GM19099 (cell line): ENCODE measurements around the gene SEPSECS.

ENCODE experiments used
- POLR2A ChIP-seq: IDR thresholded peaks from 3 replicates; pipeline ENCODE4 v1.6.1; 2011; ENCODE audit warnings: low read depth; ENCODE audit not compliant: insufficient read length; ENCODE audit errors: extremely low read depth

Gene SEPSECS

GRCh38 chr4:25165916-25166315 lies 5.7 kb upstream of the SEPSECS start:
- no peak for TF ChIP-seq POLR2A

GRCh38 chr4:25163196-25163595 lies 2.9 kb upstream of the SEPSECS start:
- no peak for TF ChIP-seq POLR2A

GRCh38 chr4:25162566-25162965 lies 2.3 kb upstream of the SEPSECS start:
- TF ChIP-seq POLR2A: no peak

GRCh38 chr4:25161593-25161950 lies 1.3 kb upstream of the SEPSECS start:
- TF ChIP-seq POLR2A: no peak

- no peak for TF ChIP-seq POLR2A
Observed at GRCh38 chr4:25160714-25161592, 704 bp upstream of the SEPSECS start.

- TF ChIP-seq POLR2A: no peak
Observed at GRCh38 chr4:25158817-25159216, 1.4 kb downstream of the SEPSECS start.

GRCh38 chr4:25157081-25157480 lies 3.2 kb downstream of the SEPSECS start:
- no peak for TF ChIP-seq POLR2A

GRCh38 chr4:25155947-25156346 lies 4.3 kb downstream of the SEPSECS start:
- TF ChIP-seq POLR2A: no peak

- TF ChIP-seq POLR2A: no peak
Observed at GRCh38 chr4:25154594-25155265, 5.5 kb downstream of the SEPSECS start.

- no peak for TF ChIP-seq POLR2A
Observed at GRCh38 chr4:25146076-25146475, 14.2 kb downstream of the SEPSECS start.

GRCh38 chr4:25144870-25145481 lies 15.3 kb downstream of the SEPSECS start:
- TF ChIP-seq POLR2A: no peak

- no peak for TF ChIP-seq POLR2A
Observed at GRCh38 chr4:25142468-25142867, 17.8 kb downstream of the SEPSECS start.

- no peak for TF ChIP-seq POLR2A
Observed at GRCh38 chr4:25141592-25141991, 18.7 kb downstream of the SEPSECS start.

- no peak for TF ChIP-seq POLR2A
Observed at GRCh38 chr4:25133132-25133531, 27.1 kb downstream of the SEPSECS start.

- TF ChIP-seq POLR2A: no peak
Observed at GRCh38 chr4:25131926-25132325, 28.3 kb downstream of the SEPSECS start.

GRCh38 chr4:25131381-25131780 lies 28.9 kb downstream of the SEPSECS start:
- no peak for TF ChIP-seq POLR2A

GRCh38 chr4:25129917-25130316 lies 30.3 kb downstream of the SEPSECS start:
- no peak for TF ChIP-seq POLR2A

GRCh38 chr4:25128671-25129070 lies 31.6 kb downstream of the SEPSECS start:
- TF ChIP-seq POLR2A: no peak
